Measurements from ENCODE around the gene LSP1. TPM values are rescaled to one million over a fixed set of nuclear protein-coding genes. Genes with fewer than 3 reads are reported as not detected.

Gene LSP1
- total and polyA plus RNA-seq, 2 of the 8 experiments (the other 6 are each of a cell fraction or from before 2014, with no cell fraction given) = 0.03 TPM; not detected in 1

- no peak overlapping the region for H3K56ac ChIP-seq (replicated peaks; ENCODE audit: insufficient read length, low read depth, low read length)
- no peak overlapping the region for H2BK5ac ChIP-seq (ENCODE audit: low read depth, low read length)
- no peaks in the 10 kb centered on the region for H3K27me3 ChIP-seq (replicated peaks in 1 of 4; ENCODE audit: control insufficient read depth in 3 of 4, extremely low read depth in 1 of 4, insufficient read depth in 3 of 4, low read length in 3 of 4)
- no peak overlapping the region for H2AFZ ChIP-seq (ENCODE audit: low read length)
- no peak overlapping the region for H3K27ac ChIP-seq (ENCODE audit: low read depth, low read length)
- no peak overlapping the region for H2BK20ac ChIP-seq (ENCODE audit: low read length)
- H3K79me1 ChIP-seq (ENCODE audit: low read depth, low read length) = no peaks in the 10 kb centered on the region
- H3K79me2 ChIP-seq (ENCODE audit: control insufficient read depth in 1 of 2, insufficient read depth in 2 of 2, low read length in 2 of 2) = no peaks in the 10 kb centered on the region
- POLR2A ChIA-PET (ENCODE audit: partially characterized antibody) = interaction anchor here (0.9 kb wide), 1 partner anchor 33 kb away, joined by 3 read pairs; no protein-coding TSS in a partner anchor
- FAIRE-seq (no peak), DNase-seq (ENCODE audit: low read depth in 1 of 2, low spot score in 2 of 2) (no peak)
- H2BK12ac ChIP-seq (ENCODE audit: low read depth, low read length) = no peak overlapping the region
- no peak overlapping the region for H4K91ac ChIP-seq (replicated peaks; ENCODE audit: insufficient read length, low read length)
- H4K5ac ChIP-seq (ENCODE audit: insufficient read length, low read depth, low read length) = no peak overlapping the region
- peaks cover 5% of the 10 kb centered on the region; the same call in 1 of the 2 replicates for H3K23me2 ChIP-seq (ENCODE audit: low read depth, low read length)
- H3K18ac ChIP-seq (ENCODE audit: extremely low read depth, low read length) = no peak overlapping the region
- H3K36me3 ChIP-seq (ENCODE audit: control insufficient read depth in 2 of 4, insufficient read depth in 4 of 4, low read length in 3 of 4) = no peaks in the 10 kb centered on the region
- H3K9me3 ChIP-seq (ENCODE audit: insufficient read depth in 2 of 2, low read depth in 1 of 2, low read length in 1 of 2) = no peaks in the 10 kb centered on the region
- no peak for TF ChIP-seq SP2 (IDR thresholded peaks at IDR 0.05; ENCODE audit: low read length)
- 100% methylated on average over 4 of the region's 8 CpGs; no CpG with 5 or more reads in 1 of the 2 experiments for WGBS, 2 experiments (ENCODE audit: extremely low coverage in 1 of 2, insufficient coverage in 1 of 2, insufficient read length in 1 of 2, insufficient replicate concordance in 2 of 2, low coverage in 1 of 2, low lambda C conversion rate in 2 of 2, missing lambda C conversion rate in 1 of 2)
- no peak overlapping the region for H3K23ac ChIP-seq (ENCODE audit: insufficient read length)
- H3K4ac ChIP-seq (replicated peaks; ENCODE audit: insufficient read length, low read depth, low read length) = no peak overlapping the region
- CTCF ChIA-PET (ENCODE audit: partially characterized antibody) = interaction anchor here (0.7 to 4.4 kb wide), 34 partner anchors 10 to 267 kb away, joined by 3 to 47 read pairs (median 4); partner anchors contain the start of genes PRR33 and SYT8
- no peak overlapping the region for H3K14ac ChIP-seq (ENCODE audit: insufficient read length)
- H2AK5ac ChIP-seq (ENCODE audit: low read depth, low read length) = no peak overlapping the region
- peak overlapping the region; percentile 74 for H4K8ac ChIP-seq (ENCODE audit: extremely low read depth, insufficient read depth, low read length)
- H2BK120ac ChIP-seq (replicated peaks; ENCODE audit: low read depth, low read length) = no peak overlapping the region
- peaks cover 0 to 3% (median 3%) of the 10 kb centered on the region in 4 experiments; a peak in 4 of 7 replicates for H3K4me1 ChIP-seq (replicated peaks in 1 of 4; ENCODE audit: control insufficient read depth in 3 of 4, insufficient read depth in 4 of 4, low read length in 3 of 4)
- H4K20me1 ChIP-seq (replicated peaks in 1 of 2; ENCODE audit: control insufficient read depth in 1 of 2, insufficient read depth in 2 of 2, low read length in 2 of 2) = peaks cover 0 to 2% of the 10 kb centered on the region in 2 experiments
- H3K4me3 ChIP-seq (ENCODE audit: extremely low read depth in 1 of 4, insufficient read depth in 2 of 4, low read depth in 3 of 4, low read length in 4 of 4) = no peak overlapping the region
- H2BK15ac ChIP-seq (ENCODE audit: low read length) = no peak overlapping the region
- H3K9ac ChIP-seq (replicated peaks in 1 of 4; ENCODE audit: extremely low read depth in 1 of 4, low read depth in 3 of 4, low read length in 3 of 4) = no peak overlapping the region
- H3K4me2 ChIP-seq (ENCODE audit: insufficient read depth in 1 of 2, low read depth in 2 of 2, low read length in 2 of 2) = no peak overlapping the region
Measured at GRCh38 chr11:1916986-1917522, 64.2 kb downstream of the LSP1 start.

Data from H1 (cell line).